DMS 273 (cell line): ENCODE data around the gene C17orf78.
A peak's percentile ranks its signal among the peaks of the same experiment; 100 is the strongest.
"Not testable (repeated sequence)": the region's sequence is repeated elsewhere in the genome, so short reads cannot be mapped to it uniquely, and the experiment has no call there.

Source experiments
- DNase-seq: peaks from one replicate; lab custom pipeline; 2025; ENCODE audit not compliant: unreplicated experiment; lab: John Stamatoyannopoulos, UW

The C17orf78 gene

DNA sequence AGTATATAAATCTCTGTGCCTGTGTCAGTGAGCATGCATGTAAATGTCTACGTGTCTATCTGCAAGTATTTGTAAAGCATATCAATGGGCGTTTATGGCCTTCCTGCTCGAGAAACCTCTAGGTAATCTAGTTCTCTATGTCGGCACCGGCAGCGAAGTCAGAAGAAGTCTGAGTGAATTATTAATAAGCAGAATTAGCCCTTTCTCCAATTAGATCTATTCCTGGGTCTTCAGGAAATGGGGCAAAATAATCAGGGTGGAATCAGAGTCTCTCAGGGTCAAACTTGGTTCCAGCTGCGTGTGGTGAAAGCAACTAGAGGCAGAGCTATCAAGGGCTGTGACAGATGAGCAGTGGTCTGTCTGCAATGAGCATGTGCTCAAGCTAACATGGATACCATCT is at the start of gene C17orf78:
TSS of gene C17orf78 (plus strand) at position 280 of the 400 bp plus-strand sequence. CDS start at position 388, 108 bp downstream.
- no peak for DNase-seq

- no peak for DNase-seq
These were observed 48.3 kb upstream of the C17orf78 start for GRCh38 chr17:37327341-37328090.

GRCh38 chr17:37338847-37339246 is 36.9 kb upstream of the C17orf78 start:
- DNase-seq, result no peak

- DNase-seq, result no peak
These were observed 36.5 kb upstream of the C17orf78 start for GRCh38 chr17:37339321-37339720.

DNA sequence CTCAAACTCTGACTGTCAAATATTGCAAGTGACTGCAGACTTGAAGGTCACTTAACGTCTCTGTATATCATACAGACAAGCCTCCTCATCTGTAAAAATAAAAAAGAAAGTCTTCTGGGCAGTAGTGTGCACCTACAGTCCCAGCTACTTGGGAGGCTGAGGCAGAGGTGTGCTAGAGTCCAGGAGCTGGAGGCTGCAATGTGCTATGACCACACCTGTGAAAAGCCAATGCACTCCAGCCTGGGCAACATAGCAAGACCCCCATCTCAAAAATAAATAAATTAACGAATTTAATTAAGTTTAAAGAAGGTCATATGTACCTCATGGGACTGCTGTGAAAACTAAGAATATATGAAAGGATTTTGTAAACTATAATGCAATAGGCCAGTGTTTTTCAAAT is 35.0 kb upstream of the C17orf78 start:
- no peak for DNase-seq

DNA sequence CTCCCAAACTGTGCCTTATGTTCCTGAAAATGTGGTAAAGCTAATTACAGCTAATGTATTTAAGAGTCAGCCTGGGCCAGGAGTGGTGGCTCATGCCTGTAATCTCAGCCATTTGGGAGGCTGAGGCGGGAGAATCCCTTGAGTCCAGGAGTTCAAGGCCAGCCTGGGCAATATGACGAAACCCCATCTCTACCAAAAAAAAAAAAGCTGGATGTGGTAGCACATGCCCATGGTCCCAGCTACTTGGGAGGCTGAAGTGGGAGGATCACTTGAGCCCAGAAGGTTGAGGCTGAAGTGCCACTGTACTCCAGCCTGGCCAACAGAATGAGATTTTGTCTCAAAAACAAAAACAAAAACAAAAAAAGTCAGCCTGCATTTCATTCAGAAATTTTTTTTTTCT is 33.2 kb upstream of the C17orf78 start:
- DNase-seq, result no peak

GRCh38 chr17:37344519-37344918 is 31.3 kb upstream of the C17orf78 start:
- DNase-seq, result no peak

- DNase-seq, result not testable (repeated sequence)
These were observed 28.9 kb upstream of the C17orf78 start for GRCh38 chr17:37346863-37347402.

GRCh38 chr17:37356796-37357569 is 18.8 kb upstream of the C17orf78 start:
- DNase-seq, result not testable (repeated sequence)

DNA sequence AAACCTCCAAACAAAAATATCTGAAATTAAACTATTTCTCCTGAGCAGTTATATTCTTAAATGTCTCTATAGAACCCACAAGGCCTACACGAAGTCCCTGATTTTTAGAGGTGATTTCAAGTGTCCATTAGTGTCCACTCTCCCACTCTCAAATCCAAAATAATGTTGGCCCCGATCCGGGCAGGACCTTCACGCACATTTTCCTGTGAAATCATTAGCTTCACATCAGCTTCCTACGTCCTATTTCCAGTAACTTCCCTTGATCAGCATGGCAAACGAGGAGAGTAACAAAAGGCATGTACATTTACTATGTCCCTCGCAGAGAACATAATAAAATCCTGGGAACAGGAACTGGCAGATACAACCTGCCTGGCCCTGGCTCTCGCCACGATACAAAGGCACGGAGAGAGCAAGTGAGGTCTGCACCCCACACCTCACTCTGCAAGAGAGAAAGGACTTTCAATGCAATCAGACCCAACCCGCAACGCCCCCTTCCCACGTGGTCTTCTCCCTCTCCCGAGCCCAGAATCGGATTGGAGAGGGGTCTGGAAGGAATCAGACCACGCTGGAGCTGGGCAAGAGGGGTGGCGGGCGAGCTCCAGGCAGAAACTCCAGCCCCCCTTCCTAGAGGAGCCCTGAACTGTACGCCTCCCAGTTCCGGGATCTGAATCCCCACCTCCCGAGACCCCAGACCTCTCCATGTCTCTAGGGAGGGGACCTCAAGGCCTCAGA is 17.5 kb upstream of the C17orf78 start:
- DNase-seq, result peak; percentile 92

GRCh38 chr17:37358830-37359681 is 16.7 kb upstream of the C17orf78 start:
- DNase-seq, result peak; percentile 98

DNA sequence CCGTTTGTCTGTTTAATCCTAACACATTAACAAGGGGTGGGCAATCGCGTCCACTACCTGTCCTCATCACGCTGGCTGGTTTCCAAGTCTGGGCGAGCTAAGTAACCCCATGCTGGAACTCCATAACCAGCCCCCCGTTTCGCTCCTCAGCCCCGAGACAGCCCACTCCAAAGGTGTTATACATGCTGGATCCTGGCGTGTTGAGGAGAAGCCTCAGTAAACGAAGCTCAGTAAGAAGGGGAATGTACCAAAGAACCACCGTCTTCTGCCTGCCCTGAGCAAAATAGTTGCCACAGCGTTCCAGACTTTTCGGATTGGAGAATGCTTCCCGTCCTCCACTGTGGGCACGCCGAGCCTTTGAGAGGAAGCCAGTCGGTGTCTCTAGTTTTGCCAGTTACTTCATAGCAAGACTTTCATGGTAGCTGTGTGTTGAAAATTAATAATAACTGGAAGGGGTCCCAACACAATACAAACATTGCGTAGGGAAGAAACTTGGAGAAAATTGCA is 16.1 kb upstream of the C17orf78 start:
- DNase-seq, result no peak

GRCh38 chr17:37360632-37361031 is 15.2 kb upstream of the C17orf78 start:
- peak; percentile 21 for DNase-seq

DNA sequence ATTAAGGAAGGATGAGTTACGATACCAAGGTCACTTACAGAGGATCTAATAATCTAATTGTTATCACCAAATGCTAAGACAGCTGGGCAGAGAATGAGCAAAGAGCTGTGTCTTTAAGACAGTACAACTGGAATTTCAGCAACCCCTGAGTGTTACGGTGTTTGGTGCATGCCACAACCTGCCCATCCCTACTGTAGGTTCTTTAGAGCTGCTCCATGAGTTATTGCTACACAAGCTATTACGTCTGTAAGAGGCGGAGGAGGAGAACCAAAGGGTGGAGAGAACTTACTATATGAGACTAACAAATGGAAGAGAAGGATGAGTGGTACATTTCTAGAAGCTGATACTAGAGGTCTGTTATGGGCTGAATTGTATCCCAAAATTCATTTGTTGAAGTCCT is 14.2 kb upstream of the C17orf78 start:
- peak; percentile 71 for DNase-seq

DNA sequence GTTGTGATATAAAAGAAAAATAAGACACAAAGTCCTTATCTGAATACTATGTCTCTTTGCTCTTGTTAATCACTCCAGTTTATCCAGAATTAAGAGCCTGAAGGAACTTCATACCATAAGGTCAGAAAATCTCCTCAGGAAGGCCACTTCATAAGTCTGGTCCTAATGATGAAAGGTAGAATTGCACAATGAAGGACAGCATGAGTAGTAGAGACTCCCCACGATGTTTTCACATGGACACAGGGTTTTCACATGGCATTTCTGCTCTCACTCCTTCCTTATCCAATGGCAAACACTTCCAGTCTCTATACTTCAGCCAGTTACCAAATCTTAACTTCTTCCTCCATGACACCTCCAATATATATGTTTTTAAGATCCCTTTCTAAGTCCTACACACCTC is 10.2 kb upstream of the C17orf78 start:
- no peak for DNase-seq

- no peak for DNase-seq
These were observed 7.2 kb upstream of the C17orf78 start for GRCh38 chr17:37368577-37368976.

- peak; percentile 93 for DNase-seq
These were observed 2.1 kb upstream of the C17orf78 start for GRCh38 chr17:37373530-37374159.

DNA sequence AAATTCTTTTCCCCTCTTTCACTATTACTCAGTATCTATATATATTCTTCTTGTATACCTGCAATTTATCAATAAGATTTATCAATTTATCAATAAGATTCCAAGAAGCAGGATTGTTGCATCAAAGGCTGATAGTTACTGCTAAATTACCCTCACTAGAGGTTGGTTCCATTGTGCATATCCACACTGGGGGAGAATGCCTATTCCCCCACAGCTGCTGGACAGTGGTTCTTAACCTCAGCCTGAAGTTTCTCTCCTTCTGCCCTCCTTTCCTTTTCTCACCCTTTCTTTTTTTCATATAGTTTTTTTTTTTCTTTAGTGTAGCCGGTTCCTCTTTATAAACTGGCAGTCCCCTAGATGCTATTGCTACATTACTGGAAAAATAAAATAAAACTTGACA is 6.3 kb downstream of the C17orf78 start:
- DNase-seq, result no peak

DNA sequence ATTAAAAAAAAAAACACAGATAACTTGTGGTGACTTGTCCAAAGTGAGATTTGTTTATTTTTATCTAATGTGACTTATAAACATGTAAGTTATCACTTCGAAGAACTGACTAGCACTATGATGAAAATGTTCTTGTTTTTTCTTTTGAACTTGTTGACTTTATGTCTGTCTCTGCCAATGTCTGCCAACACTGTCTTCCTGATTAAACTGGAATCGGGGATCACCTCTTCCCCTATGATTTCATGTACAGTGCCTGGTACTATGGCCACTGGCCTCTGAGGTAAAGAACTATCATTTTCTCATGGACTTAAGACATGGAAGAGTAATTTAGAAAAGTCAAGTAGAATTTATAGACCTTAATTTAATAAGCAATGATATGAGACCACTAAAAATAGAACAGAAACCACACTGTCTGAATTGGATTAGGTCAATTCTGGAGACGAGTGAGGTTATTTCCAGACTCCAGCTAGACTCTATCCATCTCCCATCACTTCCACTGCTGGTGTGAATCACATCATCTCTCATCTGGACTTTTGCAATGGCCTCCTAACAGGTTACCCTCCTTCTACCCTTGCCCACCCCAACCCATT is 8.9 kb downstream of the C17orf78 start:
- DNase-seq, result no peak
